ENCODE data around the gene SLC46A2.

- TF ChIP-seq CTCF (IDR thresholded peaks at IDR 0.05; ENCODE audit: poor library complexity, severe bottlenecking) (no peak), POLR2AphosphoS5 (IDR thresholded peaks at IDR 0.05) (no peak), EZH2 (IDR thresholded peaks at IDR 0.05; ENCODE audit: borderline replicate concordance, insufficient read depth, low read length, poor library complexity, severe bottlenecking) (no peak), RAD21 (conservative IDR thresholded peaks at IDR 0.05) (no peak), REST (IDR thresholded peaks at IDR 0.05; ENCODE audit: borderline replicate concordance) (no peak), EP300 (conservative IDR thresholded peaks at IDR 0.05; ENCODE audit: poor library complexity, severe bottlenecking) (no peak), TAF1 (IDR thresholded peaks at IDR 0.05; ENCODE audit: low read depth) (no peak), MXI1 (conservative IDR thresholded peaks at IDR 0.05; ENCODE audit: poor library complexity, severe bottlenecking) (no peak), SMC3 (conservative IDR thresholded peaks at IDR 0.05; ENCODE audit: poor library complexity) (no peak)
Measured at GRCh38 chr9:112868461-112868860, 22.2 kb downstream of the SLC46A2 start.

Measured in neural cell (in vitro differentiated cells).